ENCODE measurements around the gene GAL3ST2.
"Not testable (repeated sequence)": the region's sequence is repeated elsewhere in the genome, so short reads cannot be mapped to it uniquely, and the experiment has no call there.

The GAL3ST2 gene

GRCh38 chr2:241833101-241833663 lies 56.6 kb downstream of the GAL3ST2 start:
- Mint-ChIP-seq H3K9me3 (peaks cover 6 to 8% of the 10 kb centered on the region in 2 donors), H3K36me3 (no peaks in the 10 kb centered on the region), H3K4me1 (peaks cover 0 to 2% of the 10 kb centered on the region in 2 donors), H3K4me3 (no peak overlapping the region), H3K27ac (no peak overlapping the region), H3K27me3 (peaks cover 17 to 20% of the 10 kb centered on the region in 2 donors)
- DNase-seq (no peak), ATAC-seq (replicated peaks) (no peak)

- H3K36me3 Mint-ChIP-seq; DNase-seq; H3K27ac Mint-ChIP-seq; H3K4me3 Mint-ChIP-seq; ATAC-seq (replicated peaks); H3K4me1 Mint-ChIP-seq; H3K9me3 Mint-ChIP-seq: not testable (repeated sequence)
- H3K27me3 Mint-ChIP-seq: peaks cover 14 to 16% of the 10 kb centered on the region in 2 donors
Measured at GRCh38 chr2:241833756-241834526, 57.3 kb downstream of the GAL3ST2 start.

GRCh38 chr2:241834527-241835210 lies 58.0 kb downstream of the GAL3ST2 start:
- peaks cover 14 to 16% of the 10 kb centered on the region in 2 donors for H3K27me3 Mint-ChIP-seq
- no peak for DNase-seq
- H3K4me3 Mint-ChIP-seq: no peak overlapping the region
- H3K4me1 Mint-ChIP-seq: peaks cover 0 to 4% of the 10 kb centered on the region in 2 donors
- peaks cover 5 to 6% of the 10 kb centered on the region in 2 donors for H3K9me3 Mint-ChIP-seq
- no peak for ATAC-seq (replicated peaks)
- no peak overlapping the region for H3K27ac Mint-ChIP-seq
- no peaks in the 10 kb centered on the region for H3K36me3 Mint-ChIP-seq

- no peak overlapping the region for H3K4me3 Mint-ChIP-seq
- H3K27me3 Mint-ChIP-seq: peaks cover 13 to 15% of the 10 kb centered on the region in 2 donors
- DNase-seq (no peak), ATAC-seq (replicated peaks) (no peak)
- peaks cover 0 to 4% of the 10 kb centered on the region in 2 donors for H3K4me1 Mint-ChIP-seq
- no peaks in the 10 kb centered on the region for H3K36me3 Mint-ChIP-seq
- H3K27ac Mint-ChIP-seq: no peak overlapping the region
- peaks cover 5 to 6% of the 10 kb centered on the region in 2 donors for H3K9me3 Mint-ChIP-seq
Measured at GRCh38 chr2:241835611-241836010, 59.0 kb downstream of the GAL3ST2 start.

- Mint-ChIP-seq H3K9me3 (peaks cover 5 to 6% of the 10 kb centered on the region in 2 donors), H3K36me3 (no peaks in the 10 kb centered on the region), H3K4me3 (no peak overlapping the region), H3K4me1 (peaks cover 0 to 4% of the 10 kb centered on the region in 2 donors), H3K27me3 (peaks cover 9 to 11% of the 10 kb centered on the region in 2 donors), H3K27ac (no peak overlapping the region)
- no peak for ATAC-seq (replicated peaks)
- DNase-seq: no peak
Measured at GRCh38 chr2:241836292-241836691, 59.7 kb downstream of the GAL3ST2 start.

GRCh38 chr2:241837197-241837965 lies 60.8 kb downstream of the GAL3ST2 start:
- Mint-ChIP-seq H3K27ac (no peak overlapping the region), H3K4me3 (no peak overlapping the region), H3K36me3 (no peaks in the 10 kb centered on the region), H3K4me1 (peaks cover 4% of the 10 kb centered on the region in 2 donors), H3K9me3 (peaks cover 5 to 6% of the 10 kb centered on the region in 2 donors), H3K27me3 (peaks cover 4 to 10% of the 10 kb centered on the region in 2 donors)
- ATAC-seq (replicated peaks) (no peak), DNase-seq (no peak)

GRCh38 chr2:241841181-241842066 lies 64.8 kb downstream of the GAL3ST2 start:
- Mint-ChIP-seq H3K4me3 (no peak overlapping the region), H3K27me3 (peaks cover 9% of the 10 kb centered on the region in 2 donors), H3K9me3 (peaks cover 0 to 1% of the 10 kb centered on the region in 2 donors), H3K36me3 (peaks cover 1 to 3% of the 10 kb centered on the region in 2 donors), H3K27ac (no peak overlapping the region), H3K4me1 (peaks cover 27 to 39% of the 10 kb centered on the region in 2 donors)
- no peak for DNase-seq
- no peak for ATAC-seq (replicated peaks)

GRCh38 chr2:241842067-241842415 lies 65.4 kb downstream of the GAL3ST2 start:
- no peak overlapping the region for H3K4me3 Mint-ChIP-seq
- no peak for ATAC-seq (replicated peaks)
- peaks cover 2 to 3% of the 10 kb centered on the region in 2 donors for H3K36me3 Mint-ChIP-seq
- H3K27me3 Mint-ChIP-seq: peaks cover 12% of the 10 kb centered on the region in 2 donors
- H3K27ac Mint-ChIP-seq: no peak overlapping the region
- peaks cover 0 to 1% of the 10 kb centered on the region in 2 donors for H3K9me3 Mint-ChIP-seq
- H3K4me1 Mint-ChIP-seq: peaks cover 29 to 42% of the 10 kb centered on the region in 2 donors
- no peak for DNase-seq

GRCh38 chr2:241842620-241843211 lies 66.1 kb downstream of the GAL3ST2 start:
- peaks cover 3% of the 10 kb centered on the region in 2 donors for H3K36me3 Mint-ChIP-seq
- H3K4me3 Mint-ChIP-seq: peak overlapping the region; percentile 79
- ATAC-seq (replicated peaks): peak; percentile 49 to 59
- peaks cover 29 to 42% of the 10 kb centered on the region in 2 donors for H3K4me1 Mint-ChIP-seq
- H3K27me3 Mint-ChIP-seq: peaks cover 12% of the 10 kb centered on the region in 2 donors
- peaks cover 0 to 1% of the 10 kb centered on the region in 2 donors for H3K9me3 Mint-ChIP-seq
- peak overlapping the region; percentile 94 for H3K27ac Mint-ChIP-seq
- peak; percentile 58 for DNase-seq

- Mint-ChIP-seq H3K27me3 (peaks cover 12% of the 10 kb centered on the region in 2 donors), H3K36me3 (peaks cover 3% of the 10 kb centered on the region in 2 donors)
- no peak for DNase-seq
Measured at GRCh38 chr2:241843321-241844065, 66.9 kb downstream of the GAL3ST2 start.

GRCh38 chr2:241844066-241844728 lies 67.6 kb downstream of the GAL3ST2 start:
- H3K4me1 Mint-ChIP-seq: peaks cover 28 to 42% of the 10 kb centered on the region in 2 donors
- ATAC-seq (replicated peaks) (peak; percentile 91 to 93), DNase-seq (peak; percentile 85)
- H3K27ac Mint-ChIP-seq: peak overlapping the region; percentile 94
- H3K27me3 Mint-ChIP-seq: peaks cover 12 to 20% of the 10 kb centered on the region in 2 donors
- H3K36me3 Mint-ChIP-seq: peaks cover 5 to 6% of the 10 kb centered on the region in 2 donors
- H3K9me3 Mint-ChIP-seq: peaks cover 0 to 1% of the 10 kb centered on the region in 2 donors
- H3K4me3 Mint-ChIP-seq: peak overlapping the region; percentile 78

More at GRCh38 chr2:241843321-241844065, 66.9 kb downstream of the GAL3ST2 start:
- Mint-ChIP-seq H3K4me3 (peak overlapping the region; percentile 79), H3K9me3 (peaks cover 0 to 1% of the 10 kb centered on the region in 2 donors), H3K4me1 (peaks cover 29 to 42% of the 10 kb centered on the region in 2 donors), H3K27ac (peak overlapping the region; percentile 94)
- peak; percentile 1 to 2 for ATAC-seq (replicated peaks)
